HS-27A (cell line): Measurements from ENCODE around the gene KLHL29.

Source experiments
- DNase-seq: peaks from one replicate; pipeline ENCODE4 v3.0.0-alpha.2; 2012; ENCODE audit warnings: low read depth, missing footprints

KLHL29 gene

GRCh38 chr2:23593752-23594459 is 208.9 kb downstream of the KLHL29 start:
- no peak for DNase-seq

- no peak for DNase-seq
These were observed 209.5 kb downstream of the KLHL29 start for GRCh38 chr2:23594460-23594825.

GRCh38 chr2:23595021-23595420 is 210.0 kb downstream of the KLHL29 start:
- no peak for DNase-seq

GRCh38 chr2:23595601-23596251 is 210.7 kb downstream of the KLHL29 start:
- DNase-seq, result no peak

- DNase-seq, result no peak
These were observed 211.4 kb downstream of the KLHL29 start for GRCh38 chr2:23596316-23596885.

- DNase-seq, result no peak
These were observed 212.7 kb downstream of the KLHL29 start for GRCh38 chr2:23597687-23598086.

GRCh38 chr2:23599006-23599405 is 214.0 kb downstream of the KLHL29 start:
- DNase-seq, result no peak

- no peak for DNase-seq
These were observed 214.7 kb downstream of the KLHL29 start for GRCh38 chr2:23599667-23600066.

GRCh38 chr2:23600346-23600745 is 215.4 kb downstream of the KLHL29 start:
- DNase-seq, result no peak

GRCh38 chr2:23601301-23601965 is 216.5 kb downstream of the KLHL29 start:
- no peak for DNase-seq

- DNase-seq, result peak; percentile 38
These were observed 217.1 kb downstream of the KLHL29 start for GRCh38 chr2:23602116-23602515.

GRCh38 chr2:23603156-23603555 is 218.2 kb downstream of the KLHL29 start:
- no peak for DNase-seq

GRCh38 chr2:23603581-23603980 is 218.6 kb downstream of the KLHL29 start:
- DNase-seq, result no peak

- no peak for DNase-seq
These were observed 219.8 kb downstream of the KLHL29 start for GRCh38 chr2:23604731-23605130.

- DNase-seq, result no peak
These were observed 220.3 kb downstream of the KLHL29 start for GRCh38 chr2:23605236-23605635.

- no peak for DNase-seq
These were observed 221.2 kb downstream of the KLHL29 start for GRCh38 chr2:23606196-23606595.

- peak; percentile 54 for DNase-seq
These were observed 222.0 kb downstream of the KLHL29 start for GRCh38 chr2:23606968-23607367.

- no peak for DNase-seq
These were observed 222.9 kb downstream of the KLHL29 start for GRCh38 chr2:23607925-23608324.

- DNase-seq, result no peak
These were observed 224.3 kb downstream of the KLHL29 start for GRCh38 chr2:23609254-23609653.

- no peak for DNase-seq
These were observed 226.9 kb downstream of the KLHL29 start for GRCh38 chr2:23611839-23612238.

GRCh38 chr2:23614701-23615100 is 229.7 kb downstream of the KLHL29 start:
- no peak for DNase-seq

GRCh38 chr2:23615216-23616020 is 230.4 kb downstream of the KLHL29 start:
- no peak for DNase-seq
